ENCODE measurements around the gene STMN3.

Gene STMN3

DNA sequence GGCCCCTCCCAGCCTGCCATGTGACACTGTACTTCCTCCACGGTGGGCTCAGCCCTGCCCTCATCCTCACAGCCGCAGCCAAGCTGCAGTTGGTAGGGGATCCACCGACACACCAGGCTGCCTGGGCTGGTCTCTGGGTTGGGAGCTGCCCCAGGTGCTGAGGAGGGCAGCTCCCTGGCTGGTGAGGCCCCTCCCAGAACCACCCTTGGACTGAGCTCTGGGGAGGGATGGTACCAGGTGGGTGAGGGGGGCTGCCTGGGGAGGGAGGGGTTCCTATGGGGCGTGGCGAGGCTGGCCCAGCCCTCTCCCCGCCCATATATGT is 43.0 kb upstream of the STMN3 start:
- DNase-seq (ENCODE audit: extremely low read depth, insufficient read length), result no peak
- H3K36me3 ChIP-seq (ENCODE audit: control insufficient read depth, insufficient read depth, low read length), result peaks cover 8% of the 10 kb centered on the region

DNA sequence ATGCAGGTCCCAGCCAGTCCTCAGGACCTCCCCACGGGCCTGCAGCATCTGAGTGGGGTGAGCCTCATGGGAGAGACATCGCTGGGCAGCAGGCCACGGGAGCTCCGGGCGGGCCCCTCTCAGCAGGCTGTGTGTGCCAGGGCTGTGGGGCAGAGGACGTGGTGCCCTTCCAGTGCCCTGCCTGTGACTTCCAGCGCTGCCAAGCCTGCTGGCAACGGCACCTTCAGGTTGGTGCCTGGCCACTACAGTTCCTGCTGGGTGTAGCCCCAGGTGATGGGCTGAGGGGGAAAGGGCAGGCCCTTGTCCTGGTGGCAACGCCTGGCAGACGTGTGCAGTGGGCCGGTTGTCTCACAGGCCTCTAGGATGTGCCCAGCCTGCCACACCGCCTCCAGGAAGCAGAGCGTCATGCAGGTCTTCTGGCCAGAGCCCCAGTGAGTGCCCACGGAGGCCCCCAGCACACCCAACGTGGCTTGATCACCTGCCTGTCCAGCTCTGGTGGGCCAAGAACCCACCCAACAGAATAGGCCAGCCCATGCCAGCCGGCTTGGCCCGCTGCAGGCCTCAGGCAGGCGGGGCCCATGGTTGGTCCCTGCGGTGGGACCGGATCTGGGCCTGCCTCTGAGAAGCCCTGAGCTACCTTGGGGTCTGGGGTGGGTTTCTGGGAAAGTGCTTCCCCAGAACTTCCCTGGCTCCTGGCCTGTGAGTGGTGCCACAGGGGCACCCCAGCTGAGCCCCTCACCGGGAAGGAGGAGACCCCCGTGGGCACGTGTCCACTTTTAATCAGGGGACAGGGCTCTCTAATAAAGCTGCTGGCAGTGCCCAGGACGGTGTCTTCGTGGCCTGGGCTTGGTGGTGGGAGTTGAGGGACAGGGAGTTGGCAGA is 42.4 kb upstream of the STMN3 start:
- H3K4me3 ChIP-seq (replicated peaks; ENCODE audit: low read depth, low read length), result no peak overlapping the region
- no peaks in the 10 kb centered on the region for H3K27me3 ChIP-seq (replicated peaks; ENCODE audit: control insufficient read depth, insufficient read depth, low read length)
- DNase-seq (ENCODE audit: extremely low read depth, insufficient read length), result no peak
- TF ChIP-seq, protein P1, sequence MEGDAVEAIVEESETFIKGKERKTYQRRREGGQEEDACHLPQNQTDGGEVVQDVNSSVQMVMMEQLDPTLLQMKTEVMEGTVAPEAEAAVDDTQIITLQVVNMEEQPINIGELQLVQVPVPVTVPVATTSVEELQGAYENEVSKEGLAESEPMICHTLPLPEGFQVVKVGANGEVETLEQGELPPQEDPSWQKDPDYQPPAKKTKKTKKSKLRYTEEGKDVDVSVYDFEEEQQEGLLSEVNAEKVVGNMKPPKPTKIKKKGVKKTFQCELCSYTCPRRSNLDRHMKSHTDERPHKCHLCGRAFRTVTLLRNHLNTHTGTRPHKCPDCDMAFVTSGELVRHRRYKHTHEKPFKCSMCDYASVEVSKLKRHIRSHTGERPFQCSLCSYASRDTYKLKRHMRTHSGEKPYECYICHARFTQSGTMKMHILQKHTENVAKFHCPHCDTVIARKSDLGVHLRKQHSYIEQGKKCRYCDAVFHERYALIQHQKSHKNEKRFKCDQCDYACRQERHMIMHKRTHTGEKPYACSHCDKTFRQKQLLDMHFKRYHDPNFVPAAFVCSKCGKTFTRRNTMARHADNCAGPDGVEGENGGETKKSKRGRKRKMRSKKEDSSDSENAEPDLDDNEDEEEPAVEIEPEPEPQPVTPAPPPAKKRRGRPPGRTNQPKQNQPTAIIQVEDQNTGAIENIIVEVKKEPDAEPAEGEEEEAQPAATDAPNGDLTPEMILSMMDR (IDR thresholded peaks at IDR 0.05; ENCODE audit: insufficient read depth, low read length, poor library complexity, severe bottlenecking), result no peak
- peaks cover 8% of the 10 kb centered on the region for H3K36me3 ChIP-seq (ENCODE audit: control insufficient read depth, insufficient read depth, low read length)

More for the DNA sequence above, 43.0 kb upstream of the STMN3 start:
- TF ChIP-seq, protein P1 (IDR thresholded peaks at IDR 0.05; ENCODE audit: insufficient read depth, low read length, poor library complexity, severe bottlenecking), result no peak
- H3K4me3 ChIP-seq (replicated peaks; ENCODE audit: low read depth, low read length), result no peak overlapping the region
- no peaks in the 10 kb centered on the region for H3K27me3 ChIP-seq (replicated peaks; ENCODE audit: control insufficient read depth, insufficient read depth, low read length)

DNA sequence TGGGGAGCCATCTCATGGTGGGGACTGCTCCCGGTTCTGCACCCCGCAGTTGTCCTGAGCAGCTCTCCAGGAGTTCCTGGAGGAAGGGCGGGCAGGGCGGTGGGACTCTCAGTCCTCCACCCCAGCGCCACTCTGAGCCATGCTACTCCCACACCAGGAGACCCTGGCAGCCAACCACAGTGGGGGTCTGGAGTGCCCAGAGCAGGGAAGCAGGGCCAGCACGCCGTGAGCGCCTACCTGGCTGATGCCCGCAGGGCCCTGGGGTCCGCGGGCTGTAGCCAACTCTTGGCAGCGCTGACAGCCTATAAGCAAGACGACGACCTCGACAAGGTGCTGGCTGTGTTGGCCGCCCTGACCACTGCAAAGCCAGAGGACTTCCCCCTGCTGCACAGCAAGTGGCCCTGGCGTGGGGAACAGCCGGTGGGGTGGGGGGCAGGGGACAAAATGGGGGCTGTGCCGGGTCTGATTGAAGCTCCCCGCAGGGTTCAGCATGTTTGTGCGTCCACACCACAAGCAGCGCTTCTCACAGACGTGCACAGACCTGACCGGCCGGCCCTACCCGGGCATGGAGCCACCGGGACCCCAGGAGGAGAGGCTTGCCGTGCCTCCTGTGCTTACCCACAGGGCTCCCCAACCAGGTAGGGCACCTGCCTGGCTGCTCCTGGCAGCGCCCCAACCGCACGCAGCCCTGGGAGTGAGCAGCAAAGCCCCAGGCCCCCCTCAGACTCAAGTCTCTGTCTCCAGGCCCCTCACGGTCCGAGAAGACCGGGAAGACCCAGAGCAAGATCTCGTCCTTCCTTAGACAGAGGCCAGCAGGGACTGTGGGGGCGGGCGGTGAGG is 41.6 kb upstream of the STMN3 start:
- TF ChIP-seq, protein P1 (IDR thresholded peaks at IDR 0.05; ENCODE audit: insufficient read depth, low read length, poor library complexity, severe bottlenecking), result no peak
- no peak for DNase-seq (ENCODE audit: extremely low read depth, insufficient read length)
- Histone ChIP-seq H3K27me3 (replicated peaks; ENCODE audit: control insufficient read depth, insufficient read depth, low read length) (no peaks in the 10 kb centered on the region), H3K4me3 (replicated peaks; ENCODE audit: low read depth, low read length) (no peak overlapping the region), H3K36me3 (ENCODE audit: control insufficient read depth, insufficient read depth, low read length) (peaks cover 5% of the 10 kb centered on the region)

DNA sequence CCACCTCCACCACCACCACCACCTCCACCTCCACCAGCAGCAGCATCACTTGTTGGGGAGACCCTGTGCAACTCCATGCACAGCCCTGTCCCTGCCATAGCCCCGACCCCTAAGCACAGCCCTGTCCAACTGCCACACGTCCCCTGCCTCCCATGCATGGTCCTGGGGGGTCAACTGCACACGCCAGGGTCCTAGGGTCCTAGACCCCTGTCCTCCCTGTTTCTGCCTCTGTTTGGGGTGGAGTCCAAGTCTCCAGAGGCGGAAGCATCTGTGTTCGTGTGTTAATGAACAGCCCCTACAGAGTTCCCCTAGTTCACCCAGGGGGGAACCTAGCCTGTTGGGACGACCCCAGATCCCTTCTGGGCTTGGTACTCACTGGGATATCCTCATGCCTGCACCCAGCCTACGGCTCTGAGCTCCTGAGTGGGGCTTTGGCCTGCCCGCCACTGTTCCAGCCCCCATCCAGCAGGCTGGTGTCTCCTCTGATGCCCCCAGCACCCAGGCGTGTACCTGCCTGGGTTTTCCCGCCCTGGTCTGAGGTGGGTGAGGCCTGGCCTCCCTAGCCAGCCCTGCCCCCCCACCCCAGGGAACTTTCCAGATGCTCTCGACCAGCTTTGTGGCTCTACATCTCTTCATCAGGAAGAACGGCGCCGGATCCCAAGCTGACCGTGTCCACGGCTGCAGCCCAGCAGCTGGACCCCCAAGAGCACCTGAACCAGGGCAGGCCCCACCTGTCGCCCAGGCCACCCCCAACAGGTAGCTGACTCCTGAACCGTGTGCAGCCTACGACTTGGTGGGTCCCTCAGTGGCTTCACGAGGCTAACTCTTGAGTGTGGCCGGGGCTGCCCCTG is 40.7 kb upstream of the STMN3 start:
- no peak for DNase-seq (ENCODE audit: extremely low read depth, insufficient read length)
- no peak overlapping the region for H3K4me3 ChIP-seq (replicated peaks; ENCODE audit: low read depth, low read length)
- no peaks in the 10 kb centered on the region for H3K27me3 ChIP-seq (replicated peaks; ENCODE audit: control insufficient read depth, insufficient read depth, low read length)
- peaks cover 5% of the 10 kb centered on the region for H3K36me3 ChIP-seq (ENCODE audit: control insufficient read depth, insufficient read depth, low read length)
- TF ChIP-seq, protein P1 (IDR thresholded peaks at IDR 0.05; ENCODE audit: insufficient read depth, low read length, poor library complexity, severe bottlenecking), result no peak

DNA sequence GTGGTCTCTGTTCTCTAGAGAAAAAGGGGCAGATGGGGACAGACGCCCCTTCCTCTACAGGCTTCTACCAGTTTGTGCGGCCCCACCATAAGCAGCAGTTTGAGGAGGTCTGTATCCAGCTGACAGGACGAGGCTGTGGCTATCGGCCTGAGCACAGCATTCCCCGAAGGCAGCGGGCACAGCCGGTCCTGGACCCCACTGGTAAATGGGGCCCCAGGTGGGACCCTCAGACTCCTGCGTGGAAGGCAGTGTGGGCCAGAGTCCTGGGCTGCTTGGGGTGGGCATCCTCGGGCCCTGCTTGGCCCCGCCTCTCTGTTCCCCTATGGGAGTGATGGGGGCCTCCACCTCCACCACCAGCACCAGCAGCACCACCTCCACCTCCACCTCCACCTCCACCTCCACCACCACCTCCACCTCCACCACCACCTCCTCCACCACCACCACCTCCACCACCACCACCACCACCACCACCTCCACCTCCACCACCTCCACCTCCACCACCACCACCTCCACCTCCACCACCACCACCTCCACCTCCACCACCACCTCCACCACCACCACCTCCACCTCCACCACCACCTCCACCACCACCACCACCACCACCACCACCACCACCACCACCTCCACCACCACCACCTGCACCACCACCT is 40.0 kb upstream of the STMN3 start:
- Histone ChIP-seq H3K36me3 (ENCODE audit: control insufficient read depth, insufficient read depth, low read length) (peaks cover 5% of the 10 kb centered on the region), H3K4me3 (replicated peaks; ENCODE audit: low read depth, low read length) (no peak overlapping the region), H3K27me3 (replicated peaks; ENCODE audit: control insufficient read depth, insufficient read depth, low read length) (no peaks in the 10 kb centered on the region)
- TF ChIP-seq, protein P1 (IDR thresholded peaks at IDR 0.05; ENCODE audit: insufficient read depth, low read length, poor library complexity, severe bottlenecking), result no peak
- no peak for DNase-seq (ENCODE audit: extremely low read depth, insufficient read length)

All from GM06990 (cell line).